Adrenal gland (tissue), 12 donors: ENCODE results near the gene PRKCE. TPM values are rescaled to one million over a fixed set of nuclear protein-coding genes. Genes with fewer than 3 reads are reported as not detected.
A peak's percentile ranks its signal among the peaks of the same experiment; 100 is the strongest.
"Not testable (repeated sequence)": the region's sequence is repeated elsewhere in the genome, so short reads cannot be mapped to it uniquely, and the experiment has no call there.

ENCODE experiments used
- DNase-seq, 7 donors: peaks; one replicate each; pipeline ENCODE4 v3.0.0-alpha.2; 2019 to 2020
- H3K27ac ChIP-seq, 5 donors: fragments of 200-600 bp; sonication (generic) in 4 of 5; 1 replicate in 3 of 5; 2 replicates in 2 of 5; pipeline versions ENCODE4 v1.5.1 to v1.8.0; 2016 to 2020; ENCODE audit warnings: mild to moderate bottlenecking in 1 of 5
- H3K27me3 ChIP-seq: fragments of 200-600 bp; 2 replicates; pipeline ENCODE4 v1.8.0; 2021
- H3K36me3 ChIP-seq, 2 donors: fragments of 200-600 bp; replicated peaks in 1 of 2; 1 replicate in 1 of 2; 2 replicates in 1 of 2; pipeline versions ENCODE4 v1.5.1 to v1.8.0; 2018 to 2022
- H3K4me1 ChIP-seq, 2 donors: fragments of 200-600 bp; replicated peaks in 1 of 2; 1 replicate in 1 of 2; 2 replicates in 1 of 2; pipeline versions ENCODE4 v1.5.1 to v1.8.0; 2018 to 2021
- H3K4me3 ChIP-seq, 4 donors: fragments of 200-600 bp; sonication (generic) in 3 of 4; one replicate each; pipeline ENCODE4 v1.5.1; 2016 to 2018
- H3K9me3 ChIP-seq, 3 donors: fragments of 200-600 bp; sonication (generic) in 1 of 3; replicated peaks in 1 of 3; 1 replicate in 2 of 3; 2 replicates in 1 of 3; pipeline versions ENCODE4 v1.5.1 to v1.8.0; 2016 to 2021
- CTCF ChIP-seq, 6 experiments: fragments of 450-650 bp in 4 of 6; fragments of 200-600 bp in 2 of 6; sonication (generic) in 1 of 6; IDR thresholded peaks; 1 replicate in 5 of 6; 2 replicates in 1 of 6; pipeline versions ENCODE4 v1.5.1 to v1.8.0; 2016 to 2021; ENCODE audit warnings: antibody characterized with exemption in 6 of 6, mild to moderate bottlenecking in 2 of 6, moderate library complexity in 1 of 6
- POLR2A ChIP-seq, 2 donors: fragments of 450-650 bp; IDR thresholded peaks; one replicate each; pipeline ENCODE4 v1.6.1; 2017; ENCODE audit warnings: antibody characterized with exemption in 2 of 2, mild to moderate bottlenecking in 2 of 2, moderate library complexity in 1 of 2
- WGBS, 4 donors: extraction: QIAGEN DNeasy Blood & Tissue Kit in 2 of 4; methylation state at CpG; one replicate each; pipeline versions ENCODE4 v1.1.5 to v1.1.7; 2013 to 2017; 5-methylcytosine and 5-hydroxymethylcytosine counted together
- intact Hi-C, 2 donors: fragments of 100-400 bp; cut with DNase I; formaldehyde crosslinking; loops; one replicate each; pipeline versions ENCODE4 v1.14.1 to v1.15.0; 2022 to 2023
- polyA plus RNA-seq, 3 donors: library from polyadenylated mRNA; stranded (reverse); fragments of 200-250 nt in 2 of 3; fragments of 350-450 nt in 1 of 3; fragmentation: Illumina TruSeq in 1 of 3; extraction: RNeasy Lipid Tissue Mini Kit (QIAGEN cat#74804) in 1 of 3; gene quantifications; one replicate each; pipeline ENCODE4 v1.2.3, GENCODE V29; 2013 to 2014
- total RNA-seq, 9 donors: library from RNA; depleted of rRNA in 4 of 9; stranded (reverse); fragments of >200 nt in 4 of 9; fragments of 120-200 nt in 1 of 9; fragmentation: NEBNext Ultra II Directional in 1 of 9; extraction: Animal tissue kit (Norgen Biotek cat#: 25700) in 1 of 9; gene quantifications; one replicate each; pipeline versions ENCODE4 v1.1.0 to v1.2.4, GENCODE V29; 2013 to 2023
- donor health status: healthy with polysubstance abuse.
- donor health status: Bipolar disorder and iron deficiency.
- donor health status: DM: yes; HTN: yes; CAD: no.
- donor health status: DM: no; HTN: no; CAD: no.
- donor health status: DM: no; HTN: no; CAD: no.
- donor health status: DM: yes; HTN: yes; CAD: no.

The PRKCE gene
- total and polyA plus RNA-seq, 12 donors = 1.9 to 19.2 (median 8.0) TPM

DNA sequence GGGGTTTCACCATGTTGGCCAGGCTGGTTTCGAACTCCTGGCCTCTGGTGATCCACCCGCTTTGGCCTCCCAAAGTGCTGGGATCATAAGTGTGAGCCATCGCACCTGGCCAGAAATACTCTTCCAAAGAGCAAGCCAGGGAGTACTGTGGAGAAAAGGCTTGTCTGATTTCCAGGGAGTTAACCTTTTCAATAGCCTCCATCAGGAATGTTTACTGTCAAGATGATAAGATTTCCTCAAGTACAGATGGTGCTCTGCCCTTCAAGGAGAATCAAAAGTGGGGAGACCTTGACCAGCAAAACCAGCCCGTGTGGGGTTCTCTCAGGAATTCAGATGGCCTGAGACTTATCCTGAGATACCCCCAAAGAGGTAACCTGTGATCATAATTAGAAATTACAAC lies 237.2 kb downstream of the PRKCE start:
- TF ChIP-seq CTCF (IDR thresholded peaks at IDR 0.05) = no peak
- no peak for TF ChIP-seq POLR2A (IDR thresholded peaks at IDR 0.05)
- WGBS, 4 donors = 68 to 84% (median 80%) methylated on average over 2 to 4 of the region's 4 CpGs

DNA sequence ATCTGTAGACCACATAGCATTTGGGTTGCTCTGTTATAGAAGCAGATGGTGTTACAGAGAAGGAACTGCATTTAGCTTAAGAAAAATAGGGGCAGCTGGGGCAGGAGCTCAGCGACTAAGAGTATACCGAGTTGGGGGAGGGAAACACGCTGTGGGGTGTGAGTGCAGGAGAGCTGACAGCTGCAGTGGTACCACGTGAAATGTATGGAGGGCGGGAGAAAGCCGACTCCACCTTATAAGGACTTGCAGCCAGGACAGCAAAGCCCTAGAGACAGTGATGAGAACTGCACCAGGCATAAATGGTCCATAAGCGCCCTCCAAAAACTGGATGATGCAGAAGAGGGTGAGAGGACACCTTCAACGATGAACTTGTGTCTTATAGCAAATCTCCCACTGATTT lies 237.6 kb downstream of the PRKCE start:
- DNase-seq = peak in 4 of 7 donors; percentile 32 to 72 (median 36)
- no peak overlapping the region for H3K4me3 ChIP-seq
- peak in 3 of 6 experiments; percentile 14 to 28 (median 19) for TF ChIP-seq CTCF (IDR thresholded peaks at IDR 0.05)
- no peak for TF ChIP-seq POLR2A (IDR thresholded peaks at IDR 0.05)
- peak overlapping the region in 3 of 5 donors; percentile 20 to 54 (median 35) for H3K27ac ChIP-seq
- WGBS, 4 donors = 57 to 82% (median 72%) methylated on average over 8 of the region's 8 CpGs
- H3K4me1 ChIP-seq = peaks cover 10 to 69% of the 10 kb centered on the region in 2 donors
- no peaks in the 10 kb centered on the region for H3K27me3 ChIP-seq
- intact Hi-C loops = no loop called here
- no peaks in the 10 kb centered on the region for H3K9me3 ChIP-seq
- H3K36me3 ChIP-seq = no peaks in the 10 kb centered on the region

More for the DNA sequence above, 237.2 kb downstream of the PRKCE start:
- no peak for DNase-seq
- no peak overlapping the region for H3K4me3 ChIP-seq
- H3K4me1 ChIP-seq = peaks cover 14 to 73% of the 10 kb centered on the region in 2 donors
- intact Hi-C loops = no loop called here
- H3K27me3 ChIP-seq = no peaks in the 10 kb centered on the region
- H3K27ac ChIP-seq = peak overlapping the region in 3 of 5 donors; percentile 20 to 47 (median 35)
- no peaks in the 10 kb centered on the region for H3K9me3 ChIP-seq
- no peaks in the 10 kb centered on the region for H3K36me3 ChIP-seq

DNA sequence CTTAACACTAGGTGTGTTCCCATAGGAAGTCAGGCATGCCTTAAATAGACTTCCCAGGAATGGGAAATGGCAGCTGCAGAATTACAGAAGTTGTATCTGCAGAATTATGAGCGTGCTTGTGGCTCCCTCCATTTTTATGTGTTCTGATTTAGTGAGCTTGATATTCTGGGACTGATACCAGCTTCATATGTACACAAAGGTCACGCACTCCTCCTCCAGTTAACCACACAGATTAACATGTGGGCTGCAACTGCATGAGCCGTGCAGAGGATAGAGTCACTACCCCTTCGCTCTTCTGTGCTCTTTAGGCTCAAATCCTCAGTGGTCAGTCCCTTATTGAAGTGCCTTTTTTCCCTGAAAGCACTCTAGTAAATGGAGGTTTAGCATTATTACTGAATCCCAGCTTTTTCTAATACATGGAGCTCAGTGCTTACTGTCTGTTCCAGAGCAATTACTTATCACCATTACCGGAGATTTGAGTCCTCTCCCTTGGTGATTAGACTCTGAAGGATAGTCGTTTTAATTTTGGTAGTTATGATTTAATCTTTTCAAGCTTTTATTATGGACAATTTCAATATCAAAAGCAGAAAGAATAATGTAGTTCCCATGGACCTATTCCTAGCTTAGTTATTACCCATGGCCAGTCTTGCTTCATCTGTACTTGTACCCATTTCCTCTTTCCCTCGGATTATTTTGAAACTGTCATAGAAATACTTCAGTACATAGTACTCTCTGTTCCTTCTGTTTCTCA lies 238.3 kb downstream of the PRKCE start:
- intact Hi-C loops = no loop called here

DNA sequence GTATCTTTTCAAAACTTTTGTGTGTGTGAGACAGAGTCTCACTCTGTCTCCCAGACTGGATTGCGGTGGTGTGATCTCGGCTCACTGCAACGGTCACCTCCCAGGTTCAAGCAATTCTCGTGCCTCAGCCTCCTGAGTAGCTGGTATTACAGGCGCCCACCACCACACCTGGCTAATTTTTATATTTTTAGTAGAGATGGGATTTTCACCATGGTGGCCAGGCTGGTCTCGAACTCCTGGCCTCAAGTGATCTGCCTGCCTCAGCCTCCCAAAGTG lies 238.8 kb downstream of the PRKCE start:
- H3K4me1 ChIP-seq = peaks cover 7 to 60% of the 10 kb centered on the region in 2 donors
- H3K27ac ChIP-seq = peak overlapping the region in 2 of 5 donors; percentile 35 to 83
- DNase-seq, H3K36me3 ChIP-seq, H3K4me3 ChIP-seq, H3K27me3 ChIP-seq, H3K9me3 ChIP-seq, intact Hi-C loops: not testable (repeated sequence)
- 79 to 91% (median 82%) methylated on average over 6 of the region's 6 CpGs for WGBS, 4 donors

More for the DNA sequence above, 238.3 kb downstream of the PRKCE start:
- no peak overlapping the region for H3K4me3 ChIP-seq
- 59 to 70% (median 63%) methylated on average over 7 of the region's 7 CpGs for WGBS, 4 donors
- H3K27ac ChIP-seq = peak overlapping the region in 2 of 5 donors; percentile 35 to 54
- no peaks in the 10 kb centered on the region for H3K36me3 ChIP-seq
- no peaks in the 10 kb centered on the region for H3K9me3 ChIP-seq
- H3K4me1 ChIP-seq = peaks cover 10 to 65% of the 10 kb centered on the region in 2 donors
- H3K27me3 ChIP-seq = no peaks in the 10 kb centered on the region
- no peak for TF ChIP-seq POLR2A (IDR thresholded peaks at IDR 0.05)
- TF ChIP-seq CTCF (IDR thresholded peaks at IDR 0.05) = no peak
- DNase-seq = no peak

DNA sequence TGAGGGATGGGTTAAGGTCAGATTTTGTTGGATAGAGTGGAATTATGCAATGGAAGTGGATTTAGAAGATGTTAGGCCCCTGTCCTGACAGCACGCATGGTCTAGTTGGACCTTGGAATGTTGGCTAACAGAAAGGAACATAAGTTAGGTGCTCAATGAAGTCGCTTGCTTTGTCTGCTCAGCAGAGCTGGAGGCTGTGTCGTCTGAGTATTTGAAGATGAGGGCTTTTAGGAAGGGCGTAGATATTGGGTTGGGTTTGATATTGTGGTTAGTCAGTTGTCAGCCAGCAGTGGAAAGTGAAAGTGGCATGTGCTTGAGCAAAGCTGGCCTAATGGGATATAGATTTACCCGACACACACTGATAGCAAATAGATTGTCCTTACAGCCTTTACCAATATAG lies 239.3 kb downstream of the PRKCE start:
- TF ChIP-seq POLR2A (IDR thresholded peaks at IDR 0.05) (no peak), CTCF (IDR thresholded peaks at IDR 0.05) (no peak)
- Histone ChIP-seq H3K27ac (peak overlapping the region in 2 of 5 donors; percentile 35 to 83), H3K9me3 (no peaks in the 10 kb centered on the region), H3K36me3 (no peaks in the 10 kb centered on the region), H3K27me3 (no peaks in the 10 kb centered on the region), H3K4me1 (peaks cover 2 to 55% of the 10 kb centered on the region in 2 donors), H3K4me3 (no peak overlapping the region)
- intact Hi-C loops = no loop called here
- peak in 1 of 7 donors; percentile 16 for DNase-seq
- 84 to 92% (median 86%) methylated on average over 5 of the region's 5 CpGs for WGBS, 4 donors
